NCI-H226 (cell line): ENCODE measurements around the gene COX6B2.

Source experiments
- DNase-seq: peaks from one replicate; pipeline ENCODE4 v3.0.0-alpha.2; 2015

COX6B2 gene

DNA sequence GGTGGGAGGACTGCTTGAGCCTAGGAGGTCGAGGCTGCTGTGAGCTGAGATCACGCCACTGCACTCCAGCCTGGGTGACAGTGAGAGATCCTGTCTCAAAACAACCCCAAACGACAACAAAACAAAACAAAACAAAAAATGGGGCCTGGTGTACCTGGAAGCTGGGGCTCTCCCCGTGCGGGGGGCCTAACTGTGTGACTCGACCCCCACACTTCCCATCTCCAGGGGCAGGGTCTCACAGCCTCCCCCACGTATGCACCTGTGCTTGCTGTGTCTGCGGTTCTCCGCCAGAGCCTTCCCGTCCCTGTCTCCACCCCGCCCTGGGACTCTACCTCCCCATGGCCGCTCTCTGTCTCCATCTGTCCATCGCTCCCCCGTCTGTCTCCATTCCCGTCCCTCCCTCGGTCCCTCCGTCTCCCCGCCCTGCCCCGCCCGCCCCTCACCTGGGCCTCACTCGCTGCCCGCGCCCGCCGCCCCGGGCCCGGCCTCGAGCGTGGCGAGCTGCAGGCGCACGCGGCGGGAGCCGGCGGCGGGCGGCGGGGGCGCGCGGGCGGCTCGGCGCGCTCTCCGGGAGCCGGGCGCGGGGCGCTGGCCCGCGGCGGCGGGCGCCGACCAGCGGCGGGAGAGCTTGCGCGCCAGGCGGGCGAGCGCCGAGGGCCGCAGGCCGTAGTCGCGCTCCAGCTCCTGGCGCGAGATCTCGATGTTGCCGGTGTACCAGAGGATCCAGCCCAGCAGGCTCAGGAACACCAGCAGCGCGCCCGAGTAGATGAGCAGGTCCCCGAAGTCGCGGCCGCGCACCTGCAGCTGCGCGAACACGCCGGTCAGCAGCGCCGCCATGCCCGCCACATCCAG, 29.0 kb upstream of the COX6B2 start:
- DNase-seq: peak; percentile 75

- no peak for DNase-seq
Measured at GRCh38 chr19:55382522-55383054, 28.1 kb upstream of the COX6B2 start.

GRCh38 chr19:55382013-55382412, 27.5 kb upstream of the COX6B2 start:
- no peak for DNase-seq

DNA sequence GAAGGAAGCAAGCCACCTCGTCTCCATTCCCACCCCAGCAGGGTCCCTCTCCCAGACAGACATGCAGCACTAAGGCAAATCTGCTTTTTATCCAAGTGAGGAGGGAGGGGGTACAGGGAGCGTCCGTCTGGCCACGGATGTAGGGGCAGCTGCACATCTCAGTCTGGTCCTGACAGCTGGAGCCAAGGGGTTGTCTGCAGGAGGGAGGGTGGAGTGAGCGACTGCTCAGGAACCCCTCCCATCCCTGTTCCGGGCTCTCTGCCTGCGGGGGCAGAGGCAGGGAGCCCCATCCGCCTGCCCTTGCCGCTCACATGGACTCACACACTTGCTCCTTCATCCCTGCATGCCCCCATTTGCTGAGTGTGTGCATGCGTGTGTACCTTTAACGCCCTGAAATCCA, 24.7 kb upstream of the COX6B2 start:
- no peak for DNase-seq

- no peak for DNase-seq
Measured at GRCh38 chr19:55377356-55378131, 23.0 kb upstream of the COX6B2 start.

DNA sequence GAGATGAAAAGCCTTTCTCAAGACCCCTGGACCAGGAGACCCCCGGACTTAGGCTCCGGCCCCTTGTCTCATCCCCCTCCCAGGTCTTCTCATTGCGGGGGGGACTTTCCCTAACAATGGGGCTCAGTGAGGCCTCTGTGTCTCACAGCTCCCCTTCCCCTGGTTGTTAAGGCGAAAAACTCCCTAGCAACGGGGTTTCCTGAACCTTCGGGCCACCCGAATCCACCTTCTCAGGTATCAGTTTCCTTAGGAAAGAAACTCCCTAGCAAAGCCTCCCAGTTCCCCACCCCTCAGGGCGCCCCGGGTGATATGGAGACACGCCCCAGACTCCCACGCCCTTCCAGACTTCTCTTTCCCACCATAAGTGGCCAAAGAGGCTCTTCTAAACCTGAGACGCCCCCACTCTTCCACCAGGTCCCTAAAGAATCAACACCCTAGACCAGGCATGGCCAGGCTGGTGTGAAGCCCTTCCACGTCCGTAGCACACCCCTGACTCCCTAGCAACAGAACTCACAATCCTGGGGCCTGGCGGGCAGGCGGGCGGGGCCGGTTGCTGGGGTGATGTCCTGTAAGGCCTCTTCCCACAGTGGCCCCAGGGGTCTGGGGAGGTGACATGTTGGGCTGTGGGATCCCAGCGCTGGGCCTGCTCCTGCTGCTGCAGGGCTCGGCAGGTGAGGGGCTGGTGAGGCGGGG, 21.9 kb upstream of the COX6B2 start, which contains the start of gene TMEM190:
TMEM190 (plus strand) TSS at position 586 of the 693 bp plus-strand sequence; CDS start at position 614, 28 bp downstream.
- DNase-seq: no peak

GRCh38 chr19:55373993-55374757, 19.7 kb upstream of the COX6B2 start:
- DNase-seq: no peak

GRCh38 chr19:55373306-55373992, 18.9 kb upstream of the COX6B2 start:
- DNase-seq: no peak

- peak; percentile 64 for DNase-seq
Measured at GRCh38 chr19:55372316-55373081, 18.0 kb upstream of the COX6B2 start.

- peak; percentile 77 for DNase-seq
Measured at GRCh38 chr19:55370305-55370988, 15.9 kb upstream of the COX6B2 start, which contains the start of gene IL11. Gene IL11, minus strand, starts transcription at chr19:55370463. Its CDS starts 153 bp downstream, at chr19:55370310.

DNA sequence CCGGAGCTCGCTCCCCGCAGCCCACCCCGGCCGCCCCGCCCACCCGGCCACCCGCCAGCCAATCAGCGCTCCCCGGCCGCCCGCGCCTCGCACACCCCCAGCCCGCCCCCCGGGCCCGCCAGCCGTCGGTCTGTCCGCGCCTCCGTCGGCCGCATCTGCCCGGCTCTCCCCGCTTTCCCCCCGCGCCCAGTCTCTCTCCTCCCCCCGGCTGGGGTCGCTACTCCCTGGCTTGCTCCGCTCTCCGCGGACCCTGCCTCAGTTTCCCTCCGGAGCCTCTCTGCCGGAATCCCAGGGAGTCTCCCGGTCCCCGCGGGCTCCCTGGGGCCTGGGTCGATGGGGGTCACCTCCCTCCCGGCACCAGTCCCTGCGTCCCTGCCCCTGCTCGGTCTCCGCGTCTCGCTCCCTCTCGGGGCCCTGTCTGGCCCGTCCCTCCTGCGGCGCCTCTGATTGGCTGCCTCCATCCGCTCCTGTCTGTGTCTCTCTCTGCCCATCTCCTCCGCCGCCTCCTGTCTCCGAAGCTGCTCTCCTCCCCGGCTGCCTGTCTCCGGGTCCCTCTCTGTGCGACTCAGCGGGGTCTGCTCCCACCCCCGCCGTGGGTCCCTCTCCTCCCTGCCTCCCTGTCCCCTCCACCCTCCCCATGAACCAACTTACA, 15.3 kb upstream of the COX6B2 start:
- peak; percentile 82 for DNase-seq

DNA sequence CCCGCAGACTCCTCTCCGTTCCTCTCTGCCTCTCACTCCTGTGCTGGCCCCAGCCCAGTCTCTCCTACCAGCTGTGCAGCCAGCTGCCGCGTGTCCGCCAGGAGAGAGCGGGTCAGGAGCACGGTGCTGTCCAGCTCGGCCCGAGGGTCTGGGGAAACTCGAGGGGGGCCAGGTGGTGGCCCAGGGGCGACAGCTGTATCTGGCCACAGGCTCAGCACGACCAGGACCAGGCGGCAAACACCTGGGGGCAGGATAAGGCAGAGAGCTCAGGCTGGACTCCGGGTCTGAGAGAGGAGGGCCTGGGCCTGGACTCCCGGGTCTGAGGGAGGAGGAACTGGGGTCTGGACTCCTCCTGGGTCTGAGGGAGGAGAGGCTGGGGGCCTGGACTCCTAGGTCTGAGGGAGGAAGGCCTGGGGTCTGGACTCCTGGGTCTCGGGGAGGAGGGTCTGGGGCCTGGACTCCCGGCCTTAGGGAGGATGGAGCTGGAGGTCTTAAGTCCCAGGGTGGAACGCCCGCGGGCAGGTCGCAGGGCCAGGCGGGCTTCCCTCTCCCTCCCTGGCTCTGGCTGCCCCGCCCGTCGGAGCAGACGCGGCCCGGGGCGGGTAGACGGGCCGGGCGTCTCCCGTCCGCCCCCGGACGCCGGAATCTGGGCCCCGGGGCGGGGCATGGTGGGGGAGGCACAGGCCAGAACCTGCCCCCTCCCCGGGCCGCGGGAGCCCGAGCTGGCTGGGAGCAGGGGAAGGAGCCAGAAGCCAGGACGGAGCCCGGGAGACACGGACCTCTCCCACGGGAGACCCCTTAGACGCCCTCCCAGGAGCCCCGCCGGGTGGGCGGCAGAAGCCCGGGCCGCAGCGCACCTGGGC, 14.4 kb upstream of the COX6B2 start:
- DNase-seq: peak; percentile 87

DNA sequence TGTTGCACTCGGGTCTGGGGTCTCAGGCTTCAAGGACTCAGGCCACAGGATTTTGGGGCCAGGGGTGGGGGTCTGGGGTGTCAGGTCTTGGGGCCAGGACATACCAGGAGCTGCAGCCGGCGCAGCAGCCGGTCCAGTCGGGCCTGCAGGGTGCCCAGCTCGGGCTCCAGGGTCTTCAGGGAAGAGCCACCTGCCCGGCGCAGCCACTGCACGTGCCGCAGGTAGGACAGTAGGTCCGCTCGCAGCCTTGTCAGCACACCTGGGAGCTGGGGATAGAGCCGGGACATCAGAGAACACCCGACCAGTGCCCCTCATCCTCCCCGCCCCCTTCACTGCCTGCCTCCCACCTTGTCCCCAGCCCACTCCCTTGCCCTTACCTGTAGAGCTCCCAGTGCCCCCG, 13.6 kb upstream of the COX6B2 start:
- DNase-seq: no peak

- DNase-seq: no peak
Measured at GRCh38 chr19:55366790-55367189, 12.3 kb upstream of the COX6B2 start.

DNA sequence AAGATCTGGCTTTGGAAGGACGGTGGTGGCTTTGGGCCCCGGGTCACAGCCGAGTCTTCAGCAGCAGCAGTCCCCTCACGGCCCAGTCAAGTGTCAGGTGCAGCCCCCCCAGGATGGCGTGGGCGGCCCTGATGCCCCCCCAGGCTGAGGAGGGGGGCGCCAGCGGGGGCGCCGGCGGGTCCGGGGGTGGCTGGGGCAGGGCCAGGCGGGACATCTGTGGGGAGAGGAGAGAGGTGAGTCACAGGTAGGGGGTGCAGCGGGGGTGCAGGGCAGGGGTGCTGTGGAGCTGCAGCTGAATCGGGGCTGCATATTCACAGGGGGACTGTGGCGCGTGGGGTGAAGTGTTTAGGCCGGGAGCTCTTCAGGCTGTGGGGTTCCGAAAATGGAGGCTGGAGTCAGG, 11.4 kb upstream of the COX6B2 start:
- DNase-seq: no peak

GRCh38 chr19:55365245-55365644, 10.7 kb upstream of the COX6B2 start:
- DNase-seq: no peak

DNA sequence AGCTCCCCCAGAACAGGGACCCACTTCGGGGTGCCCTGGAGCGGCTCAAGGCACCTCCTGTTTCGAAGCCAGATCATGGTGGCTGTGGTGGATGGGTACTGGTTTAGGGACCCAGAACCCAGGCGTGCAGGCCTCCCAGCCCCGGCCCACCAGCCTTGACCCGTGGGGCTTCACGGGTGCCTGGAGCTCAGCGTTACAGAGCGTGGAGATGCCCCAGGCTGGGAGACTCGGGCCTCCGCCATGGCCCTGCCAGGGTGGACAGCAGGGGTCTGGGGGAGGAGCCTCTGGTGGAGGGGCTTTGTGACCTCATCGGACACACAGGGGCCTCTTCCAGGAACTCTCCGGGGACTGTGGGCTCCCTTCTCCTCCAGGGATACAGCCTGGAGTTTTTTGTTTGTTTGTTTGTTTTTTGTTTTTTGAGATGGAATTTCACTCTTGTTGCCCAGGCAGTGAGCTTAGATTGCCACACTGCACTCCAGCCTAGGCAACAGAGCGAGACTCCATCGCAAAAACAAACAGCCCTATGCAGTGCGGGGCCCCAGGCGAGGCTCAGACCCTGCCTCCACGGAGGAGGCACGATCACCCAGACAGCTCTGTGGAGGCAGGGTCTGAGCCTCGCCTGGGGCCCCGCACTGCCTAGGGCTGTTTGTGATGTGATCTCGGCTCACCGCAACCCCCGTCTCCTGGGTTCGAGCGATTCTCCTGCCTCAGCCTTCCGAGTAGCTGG, 8.6 kb upstream of the COX6B2 start, which contains the start of gene GARIN5B:
GARIN5B (minus strand) TSS at position 271 of the 727 bp plus-strand sequence; CDS start at position 77, 194 bp downstream.
- no peak for DNase-seq
